Left colon (tissue), 2 donors: ENCODE measurements around the gene CDC14B. TPM values are rescaled to one million over a fixed set of nuclear protein-coding genes. Genes with fewer than 3 reads are reported as not detected.
"Not testable (repeated sequence)": the region's sequence is repeated elsewhere in the genome, so short reads cannot be mapped to it uniquely, and the experiment has no call there.

Experiments
- ATAC-seq: fragments of 200-7000 bp; cut with Tn5 transposase; one replicate; pipeline ENCODE4 v1.9.1; 2020; ENCODE audit warnings: mild to moderate bottlenecking, moderate library complexity
- DNase-seq, 2 donors: peaks; one replicate each; pipeline ENCODE4 v3.0.0-alpha.2; 2020
- intact Hi-C, 2 donors: fragments of 100-400 bp; cut with DNase I in 1 of 2; cut with micrococcal nuclease in 1 of 2; formaldehyde crosslinking; loops; one replicate each; pipeline versions ENCODE4 v1.11.2 to v1.14.0; 2022; cut with DNase I, micrococcal nuclease
- total RNA-seq, 2 donors: library from RNA; stranded (reverse); fragmentation: NEBNext Ultra II Directional; extraction: Animal tissue kit (Norgen Biotek cat#: 25700); gene quantifications; one replicate each; pipeline ENCODE4 v1.2.1, GENCODE V29; 2021
- donor health status: DM: no; HTN: no; CAD: no.
- donor health status: DM: yes; HTN: yes; CAD: no.

Gene CDC14B
- total RNA-seq, 2 donors from 2014 or later = 16.5 to 20.8 TPM

DNA sequence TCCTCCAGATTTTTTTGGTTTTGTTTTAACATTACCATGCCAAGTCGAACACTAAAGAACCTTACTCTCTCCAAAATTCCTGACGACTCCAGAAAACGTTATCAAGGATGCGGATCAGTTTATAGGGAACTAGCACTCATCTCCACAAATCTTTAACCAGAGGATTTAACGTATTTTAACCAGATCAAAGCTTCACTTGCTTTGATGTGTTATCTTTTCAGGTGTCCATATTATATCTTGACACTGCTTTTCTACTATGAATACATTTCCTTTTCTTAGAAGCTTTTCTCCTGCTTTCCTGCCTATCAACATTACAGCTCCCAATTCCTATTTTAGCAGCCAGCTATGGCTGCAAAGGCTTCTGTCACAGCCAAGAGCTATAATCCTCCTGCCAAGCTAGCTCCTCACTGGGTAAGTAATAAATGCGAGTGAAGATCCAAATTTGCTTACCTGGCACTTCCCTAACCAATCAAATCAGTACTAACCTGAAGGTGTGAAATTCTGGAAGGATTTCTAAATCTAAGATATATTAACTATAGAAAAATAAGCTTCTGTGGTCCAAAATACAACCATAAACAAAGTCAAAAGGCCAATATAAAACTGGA is 60.2 kb downstream of the CDC14B start:
- ATAC-seq (peak; percentile 43), DNase-seq (no peak)
- intact Hi-C loops = no loop called here

DNA sequence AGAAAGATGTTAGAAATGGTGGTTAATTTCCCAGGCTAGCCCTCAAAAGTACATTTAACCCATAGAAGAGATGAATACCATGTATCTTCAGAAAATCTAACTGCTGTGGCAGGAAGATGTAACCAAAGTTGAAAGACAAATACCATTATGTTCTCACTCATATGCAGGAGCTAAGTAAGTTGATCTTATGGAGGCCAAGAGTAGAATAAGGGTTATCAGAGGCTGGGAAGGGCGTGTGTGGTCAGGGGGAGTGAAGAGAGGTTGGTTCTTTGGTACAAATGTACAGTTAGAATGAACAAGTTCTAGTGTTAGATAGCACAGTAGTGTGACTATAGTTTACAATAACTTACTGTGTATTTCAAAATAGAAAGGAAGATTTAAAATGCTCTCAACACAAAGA is 61.7 kb downstream of the CDC14B start:
- intact Hi-C loops = no loop called here
- no peak for DNase-seq
- ATAC-seq = no peak

DNA sequence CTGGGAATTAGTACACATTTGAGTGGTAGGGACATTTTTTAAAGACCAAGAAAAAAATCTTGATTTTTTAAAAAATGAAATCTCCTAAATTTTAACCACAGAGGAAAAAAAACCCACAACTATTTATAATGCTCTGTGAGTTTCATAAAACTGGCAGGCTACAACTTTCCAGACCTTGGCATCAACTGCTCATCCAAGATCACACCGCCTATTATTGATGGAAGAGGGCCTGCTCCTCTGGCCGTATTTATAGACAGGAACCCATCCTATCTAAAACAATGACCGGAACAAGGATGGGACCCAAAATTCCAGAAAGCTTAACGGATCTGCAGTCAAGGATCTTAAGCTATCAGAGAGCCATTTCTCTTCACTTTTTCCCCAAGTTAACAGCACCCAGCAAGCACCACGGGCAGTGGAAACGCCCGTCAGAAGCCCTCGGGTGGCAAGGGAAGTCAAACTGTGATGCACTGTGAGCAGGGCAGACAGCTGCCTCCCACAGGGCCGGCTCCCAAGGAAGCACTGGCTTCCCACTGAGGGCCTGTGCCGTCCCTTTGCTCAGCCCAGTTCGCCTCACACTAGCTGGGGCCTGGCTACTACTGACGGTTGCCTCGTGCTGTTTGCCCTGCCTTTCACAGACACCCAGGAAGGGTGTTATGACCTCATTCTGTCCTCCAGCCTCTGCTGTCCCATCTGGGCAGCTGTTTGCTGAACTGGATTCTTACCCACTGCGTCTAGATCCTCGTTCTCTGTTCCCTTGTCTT is 62.8 kb downstream of the CDC14B start:
- intact Hi-C loops = no loop called here
- DNase-seq = no peak
- ATAC-seq = no peak

DNA sequence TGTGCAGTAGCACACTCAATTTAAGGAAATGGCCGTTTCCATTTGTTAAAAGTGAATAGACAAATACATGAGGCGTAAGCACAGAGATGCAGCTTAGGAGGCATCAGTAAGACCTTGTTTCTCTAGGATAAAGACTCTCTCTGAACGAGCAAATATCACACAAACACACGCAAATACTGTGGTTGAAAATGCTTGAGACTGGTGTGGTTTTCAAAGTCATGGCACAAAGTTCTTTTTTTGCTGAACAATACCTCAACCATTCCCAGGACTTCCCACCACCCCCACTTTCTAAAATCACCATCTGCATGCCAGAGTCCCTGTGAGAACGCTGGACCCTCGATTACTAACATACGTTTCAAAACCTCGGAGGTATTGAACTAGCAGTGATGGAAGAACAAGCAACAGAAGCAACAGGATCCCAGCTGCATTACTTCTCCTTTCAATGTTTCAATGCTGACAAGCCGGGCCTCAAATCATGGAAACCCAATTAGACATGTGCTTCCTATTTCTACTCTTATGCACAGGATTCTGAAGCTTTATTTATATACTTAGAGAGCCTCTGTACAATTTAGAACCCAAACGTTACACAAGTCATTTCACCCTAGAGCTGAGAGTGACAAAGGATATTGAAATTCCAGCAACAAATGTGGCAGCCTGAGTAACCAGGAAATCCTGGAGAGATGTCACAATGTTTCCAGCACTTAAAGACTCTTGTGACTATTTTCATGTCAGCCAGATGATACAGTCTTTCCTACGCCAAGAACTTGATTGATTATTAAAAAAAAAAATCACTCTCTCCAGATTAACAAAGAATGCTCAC is 63.9 kb downstream of the CDC14B start:
- ATAC-seq (no peak), DNase-seq (no peak)
- intact Hi-C loops = no loop called here

DNA sequence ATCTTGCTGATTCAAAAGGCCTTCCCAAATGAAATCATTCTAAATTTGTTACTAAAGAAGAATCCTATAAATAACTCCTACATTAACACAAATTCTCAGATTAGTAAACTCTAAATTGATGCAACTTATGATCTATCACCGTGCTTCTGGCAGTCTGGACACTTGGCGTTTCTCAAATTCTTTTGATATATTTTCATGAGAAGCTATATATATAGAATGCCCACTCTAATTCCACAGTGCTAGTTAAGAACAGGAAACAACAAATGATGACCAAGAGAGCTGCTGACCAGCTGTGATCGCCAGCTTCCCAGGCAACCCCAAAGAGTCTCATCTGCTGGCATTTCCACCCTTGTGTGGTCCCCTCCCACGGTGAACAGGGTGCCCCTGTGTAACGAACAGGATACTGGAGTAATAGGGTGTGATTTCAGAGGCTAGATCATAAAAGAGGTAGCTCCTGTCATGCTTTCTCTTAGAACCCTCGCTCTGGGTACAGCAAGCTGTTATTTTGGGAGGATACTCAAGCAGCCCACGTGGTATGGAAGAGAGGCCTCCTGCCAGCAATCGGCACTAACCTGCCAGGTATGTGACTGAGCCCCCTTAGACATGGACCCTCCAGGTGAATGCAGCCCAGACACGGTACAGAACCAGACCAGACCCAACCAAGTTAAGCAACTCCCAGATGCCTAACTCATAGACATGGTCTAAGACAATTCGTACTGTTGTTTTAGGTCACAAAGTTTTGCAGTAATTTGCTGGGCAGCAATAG is 64.7 kb downstream of the CDC14B start:
- DNase-seq (no peak), ATAC-seq (no peak)
- intact Hi-C loops = no loop called here

DNA sequence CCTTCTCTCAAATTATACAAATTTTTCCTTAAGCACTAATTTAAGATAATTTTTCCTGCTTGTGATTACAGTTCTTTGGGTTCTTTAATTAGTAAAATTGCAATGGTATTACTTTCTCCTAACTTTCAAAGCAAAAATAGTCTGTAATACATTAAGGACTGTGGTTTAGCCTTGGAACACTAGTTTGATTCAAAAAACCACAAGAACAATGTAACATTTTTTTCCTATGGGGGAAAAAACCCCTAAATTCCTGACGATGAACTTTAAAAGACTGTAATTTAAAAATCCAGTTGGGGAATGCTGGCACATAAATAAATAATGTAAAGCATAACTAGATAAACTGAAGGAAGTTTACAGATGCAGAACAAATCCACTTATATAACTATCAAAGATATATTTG is 65.3 kb downstream of the CDC14B start:
- intact Hi-C loops = no loop called here
- ATAC-seq = no peak
- no peak for DNase-seq

DNA sequence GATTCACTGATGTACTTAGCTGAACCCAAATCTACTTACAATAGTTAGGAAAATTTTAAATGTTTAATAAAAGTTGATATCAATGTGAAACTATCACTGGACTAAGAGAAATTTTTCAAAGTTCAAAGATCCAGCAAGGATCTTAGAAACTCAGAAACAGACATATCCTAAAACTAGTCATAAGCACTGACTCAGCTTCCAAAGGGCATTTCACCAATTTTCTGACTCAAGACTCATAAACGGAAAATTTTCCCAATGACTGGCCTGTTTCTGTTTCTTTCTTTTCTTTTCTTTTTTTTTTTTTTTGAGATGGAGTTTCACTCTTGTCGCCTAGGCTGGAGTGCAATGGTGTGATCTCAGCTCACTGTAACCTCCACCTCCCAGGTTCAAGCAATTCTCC is 66.6 kb downstream of the CDC14B start:
- intact Hi-C loops = no loop called here
- DNase-seq (no peak), ATAC-seq (no peak)

DNA sequence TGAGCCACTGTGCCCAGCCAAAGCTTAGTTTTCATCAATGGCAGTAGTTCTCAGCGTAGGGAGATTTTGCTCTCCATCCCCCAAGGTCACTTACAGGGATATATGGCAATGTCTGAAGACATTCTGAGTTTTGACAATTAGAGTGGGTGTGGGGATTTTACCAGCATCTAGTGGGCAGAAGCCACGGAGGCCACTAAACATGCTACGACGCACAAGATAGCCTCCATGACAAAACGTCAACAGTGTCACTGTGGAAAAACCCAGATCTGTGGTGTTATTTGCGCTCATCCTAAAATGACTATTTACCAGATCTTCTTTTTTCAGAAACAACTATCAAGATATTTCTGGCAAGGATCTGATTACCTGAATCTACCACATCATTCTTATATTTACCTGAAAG is 68.2 kb downstream of the CDC14B start:
- no peak for ATAC-seq
- DNase-seq = no peak
- intact Hi-C loops = no loop called here

DNA sequence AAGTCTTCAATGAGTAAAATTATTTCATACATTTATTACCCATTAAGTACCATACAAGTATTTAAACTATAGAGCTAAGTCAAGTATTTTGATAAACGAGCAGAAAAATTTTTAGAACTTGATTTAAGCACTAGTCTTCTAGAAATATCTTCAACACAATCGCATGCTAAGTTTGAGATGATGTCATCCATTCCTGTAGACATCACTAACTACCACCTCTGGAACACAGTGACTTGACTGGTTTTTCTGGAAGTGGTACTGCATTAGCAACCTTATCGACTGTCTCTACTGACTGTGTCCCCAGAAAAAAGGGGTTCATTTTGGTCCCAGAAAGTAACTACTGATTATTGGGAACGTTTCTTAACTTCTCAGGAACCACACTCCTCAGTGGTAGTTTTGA is 69.0 kb downstream of the CDC14B start:
- ATAC-seq (no peak), DNase-seq (no peak)
- intact Hi-C loops = no loop called here

DNA sequence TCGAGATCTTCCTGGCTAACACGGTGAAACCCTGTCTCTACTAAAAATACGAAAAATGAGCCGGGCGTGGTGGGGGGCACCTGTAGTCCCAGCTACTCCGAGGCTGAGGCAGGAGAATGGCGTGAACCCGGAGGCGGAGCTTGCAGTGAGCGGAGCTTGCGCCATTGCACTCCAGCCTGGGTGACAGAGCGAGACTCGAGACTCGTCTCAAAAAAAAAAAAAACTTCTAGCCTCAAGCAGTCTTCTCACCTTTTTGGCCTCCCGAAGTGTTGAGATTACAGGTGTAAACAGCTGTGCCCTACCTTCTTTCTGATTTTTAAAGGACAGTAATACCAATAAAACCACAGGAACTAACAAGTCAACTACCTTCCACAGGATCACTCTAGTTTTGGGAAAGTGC is 76.5 kb downstream of the CDC14B start:
- ATAC-seq, intact Hi-C loops, DNase-seq: not testable (repeated sequence)

DNA sequence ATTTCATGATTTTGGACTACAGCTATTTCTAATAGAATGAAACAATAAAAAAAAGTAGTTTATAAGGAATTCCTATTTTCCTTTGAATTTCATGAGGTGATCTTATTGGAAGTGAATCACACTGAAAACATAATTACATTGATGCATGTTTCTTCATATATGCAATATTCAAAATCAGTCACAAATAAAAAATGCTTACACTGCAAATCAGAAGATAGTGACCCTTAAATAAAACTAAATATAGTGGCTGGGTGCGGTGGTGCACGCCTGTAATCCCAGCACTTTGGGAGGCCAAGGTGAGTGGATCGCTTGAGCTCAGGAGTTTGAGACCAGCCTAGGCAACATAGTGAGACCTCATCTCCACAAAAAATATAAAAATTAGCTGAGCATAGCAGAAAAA is 79.5 kb downstream of the CDC14B start:
- intact Hi-C loops = no loop called here
- ATAC-seq (no peak), DNase-seq (no peak)

DNA sequence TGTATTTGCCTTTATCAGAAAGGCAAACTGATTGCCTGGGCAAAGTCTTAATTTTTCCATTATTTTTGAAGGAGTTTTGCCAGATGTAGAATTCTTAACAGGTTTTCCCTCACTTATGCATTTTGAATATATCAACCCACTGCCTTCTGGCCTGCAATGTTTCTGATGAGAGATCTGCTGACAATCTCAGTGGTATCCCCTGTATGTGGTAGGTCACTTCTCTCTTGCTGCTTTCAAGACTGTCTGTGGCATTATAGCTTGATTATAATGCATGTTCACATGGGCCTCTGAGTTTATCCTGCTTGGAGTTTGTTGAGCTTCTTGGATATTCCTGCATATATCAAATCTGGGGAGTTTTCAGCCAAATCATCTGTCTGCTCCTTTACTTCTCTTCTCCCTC is 87.5 kb downstream of the CDC14B start:
- intact Hi-C loops = no loop called here
- DNase-seq = no peak

DNA sequence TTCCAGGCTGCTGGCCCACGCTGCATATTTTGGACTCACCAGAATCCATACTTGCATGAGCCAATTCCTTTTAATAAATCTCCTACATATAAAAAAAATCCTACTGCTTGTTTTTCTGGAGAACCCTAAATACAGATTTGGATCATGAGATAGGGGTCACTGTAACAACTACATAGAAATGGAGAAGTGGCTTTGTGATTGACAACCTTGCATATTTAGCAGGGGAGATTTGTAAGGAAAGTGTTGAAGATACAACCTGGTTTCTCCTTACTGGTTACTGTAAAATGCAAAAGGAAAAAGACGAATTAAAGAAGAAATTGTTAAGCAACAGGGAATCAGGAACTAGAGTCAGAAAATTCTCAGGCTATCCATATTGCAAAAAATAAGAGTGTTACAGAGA is 94.9 kb downstream of the CDC14B start:
- DNase-seq (no peak), ATAC-seq (no peak)
- intact Hi-C loops = no loop called here

More for the DNA sequence above, 87.5 kb downstream of the CDC14B start:
- ATAC-seq = no peak

DNA sequence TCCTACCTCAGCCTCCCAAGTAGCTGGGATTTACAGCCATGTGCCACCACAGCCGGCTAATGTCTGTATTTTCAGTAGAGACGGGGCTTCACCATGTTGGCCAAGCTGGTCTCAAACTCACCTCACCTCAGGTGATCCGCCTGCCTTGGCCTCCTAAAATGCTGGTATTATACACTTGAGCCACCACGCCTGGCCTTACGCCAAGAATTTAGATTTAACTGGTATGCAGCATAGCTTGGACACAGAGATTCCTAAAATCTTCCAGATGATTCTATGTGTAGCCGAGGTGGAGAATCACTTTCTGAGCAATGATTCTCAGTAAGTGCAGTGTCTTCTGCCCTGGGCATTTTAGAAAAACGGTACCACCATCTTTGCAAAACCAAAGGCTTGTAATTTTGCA is 95.6 kb downstream of the CDC14B start:
- ATAC-seq (no peak), DNase-seq (no peak)
- intact Hi-C loops = no loop called here

DNA sequence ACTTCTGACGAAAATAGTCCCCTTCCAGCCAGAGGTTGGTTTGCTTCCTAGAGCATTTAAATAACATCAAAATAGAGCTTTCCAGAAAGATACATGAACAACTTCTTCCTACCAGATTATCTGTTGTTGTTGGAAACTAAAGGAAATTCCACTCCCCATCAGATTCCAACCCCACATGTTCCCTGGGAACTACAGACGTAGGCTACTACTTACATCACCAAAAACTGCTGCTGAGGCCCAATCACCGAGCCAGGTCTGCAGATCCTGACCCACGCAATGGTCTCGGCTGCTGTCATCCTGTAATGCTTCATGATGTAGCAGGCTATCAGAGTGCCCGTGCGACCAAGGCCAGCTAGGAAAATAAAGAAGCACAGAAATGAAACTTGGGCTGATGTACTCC is 96.3 kb downstream of the CDC14B start:
- DNase-seq (no peak), ATAC-seq (no peak)
- intact Hi-C loops = no loop called here

DNA sequence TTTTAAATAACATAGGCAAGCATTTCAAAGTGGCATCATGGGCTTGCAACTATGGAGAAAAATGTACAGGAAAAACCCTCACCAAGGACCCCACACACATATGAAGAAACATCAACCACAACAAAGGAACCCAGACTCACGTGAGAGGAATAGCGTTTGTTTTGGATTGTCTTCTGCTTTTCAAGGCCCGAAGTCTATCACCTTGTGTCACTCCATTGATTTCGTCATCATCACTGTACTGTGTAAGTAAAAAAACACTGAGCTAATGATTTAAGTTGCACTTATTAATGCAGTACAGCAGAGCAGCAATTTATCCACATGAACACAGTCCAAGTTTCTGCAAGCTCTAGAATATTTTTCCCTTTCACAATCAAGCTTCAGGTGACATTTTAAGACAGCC is 97.3 kb downstream of the CDC14B start:
- intact Hi-C loops = no loop called here
- ATAC-seq (no peak), DNase-seq (no peak)

DNA sequence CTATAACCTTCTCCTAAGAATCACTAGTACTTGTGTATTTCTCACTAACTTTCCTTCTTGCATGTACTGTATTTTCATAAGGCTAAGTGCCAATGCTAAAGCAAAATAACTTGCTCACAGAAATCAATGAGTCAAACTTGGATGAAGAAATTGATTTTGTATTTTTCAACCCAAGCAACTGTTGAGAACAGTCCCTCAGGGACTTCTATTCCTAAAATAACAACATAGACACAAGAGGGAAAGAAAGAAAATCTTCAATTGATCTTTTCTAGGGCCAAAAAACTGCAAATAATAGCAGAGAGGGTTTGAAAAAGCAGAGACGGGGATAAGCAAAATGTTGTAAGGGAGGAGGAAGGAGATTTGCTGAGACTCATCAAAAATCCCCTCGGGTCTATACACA is 99.9 kb downstream of the CDC14B start:
- no peak for DNase-seq
- intact Hi-C loops = no loop called here

DNA sequence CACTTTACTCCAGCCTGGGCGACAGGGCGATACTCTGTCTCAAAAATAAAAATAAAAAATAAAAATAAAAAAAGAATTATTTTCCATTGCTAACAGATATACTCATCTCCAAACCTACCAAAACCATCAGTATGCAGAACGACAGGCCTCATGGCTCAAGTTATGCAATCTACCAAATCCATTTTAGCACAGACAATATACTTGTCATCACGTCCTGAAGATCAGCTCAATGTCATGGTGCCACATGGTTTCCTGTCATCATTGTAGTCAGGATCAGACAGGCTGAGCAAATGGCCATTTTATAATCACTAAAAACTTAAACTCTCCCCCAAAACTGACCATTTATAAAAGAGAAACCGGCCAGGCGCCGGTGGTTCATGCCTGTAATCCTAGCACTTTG is 100.5 kb downstream of the CDC14B start:
- intact Hi-C loops = no loop called here
- ATAC-seq (no peak), DNase-seq (no peak)

More for the DNA sequence above, 99.9 kb downstream of the CDC14B start:
- ATAC-seq = no peak
